ENCODE results near the gene LAGE3.

LAGE3 gene

GRCh38 chrX:154435171-154435733 lies 43.8 kb downstream of the LAGE3 start:
- DNase-seq (ENCODE audit: low read depth in 1 of 2, low spot score in 1 of 2): no peak

GRCh38 chrX:154434394-154435168 lies 44.5 kb downstream of the LAGE3 start:
- DNase-seq (ENCODE audit: low read depth in 1 of 2, low spot score in 1 of 2): no peak

GRCh38 chrX:154433605-154434004 lies 45.5 kb downstream of the LAGE3 start:
- DNase-seq (ENCODE audit: low read depth in 1 of 2, low spot score in 1 of 2): no peak

GRCh38 chrX:154432210-154432609 lies 46.9 kb downstream of the LAGE3 start:
- DNase-seq (ENCODE audit: low read depth in 1 of 2, low spot score in 1 of 2): no peak

GRCh38 chrX:154431341-154431740 lies 47.7 kb downstream of the LAGE3 start:
- no peak for DNase-seq (ENCODE audit: low read depth in 1 of 2, low spot score in 1 of 2)

GRCh38 chrX:154430916-154431315 lies 48.2 kb downstream of the LAGE3 start:
- no peak for DNase-seq (ENCODE audit: low read depth in 1 of 2, low spot score in 1 of 2)

GRCh38 chrX:154430479-154430878 lies 48.6 kb downstream of the LAGE3 start:
- no peak for DNase-seq (ENCODE audit: low read depth in 1 of 2, low spot score in 1 of 2)

GRCh38 chrX:154429711-154430110 lies 49.4 kb downstream of the LAGE3 start:
- DNase-seq (ENCODE audit: low read depth in 1 of 2, low spot score in 1 of 2): no peak

- DNase-seq (ENCODE audit: low read depth in 1 of 2, low spot score in 1 of 2): peak; percentile 75 to 76
Observed at GRCh38 chrX:154428176-154429171, 50.6 kb downstream of the LAGE3 start, which contains the start of gene ATP6AP1. ATP6AP1 (plus strand) TSS chrX:154428677; CDS start chrX:154428693, 16 bp downstream.

Measured in stimulated activated CD4-positive, alpha-beta T cell treated with anti-CD3 and anti-CD28 coated beads, Interleukin-15, amount 100 ng/mL, for 1 hour (primary cell).